Measurements from ENCODE around the gene NDE1. TPM values are rescaled to one million over a fixed set of nuclear protein-coding genes. Genes with fewer than 3 reads are reported as not detected.

Gene NDE1
- total and polyA plus RNA-seq, 2 donors (not counting 3 experiments of a cell fraction or from before 2014, with no cell fraction given), result 28.0 to 90.2 TPM

DNA sequence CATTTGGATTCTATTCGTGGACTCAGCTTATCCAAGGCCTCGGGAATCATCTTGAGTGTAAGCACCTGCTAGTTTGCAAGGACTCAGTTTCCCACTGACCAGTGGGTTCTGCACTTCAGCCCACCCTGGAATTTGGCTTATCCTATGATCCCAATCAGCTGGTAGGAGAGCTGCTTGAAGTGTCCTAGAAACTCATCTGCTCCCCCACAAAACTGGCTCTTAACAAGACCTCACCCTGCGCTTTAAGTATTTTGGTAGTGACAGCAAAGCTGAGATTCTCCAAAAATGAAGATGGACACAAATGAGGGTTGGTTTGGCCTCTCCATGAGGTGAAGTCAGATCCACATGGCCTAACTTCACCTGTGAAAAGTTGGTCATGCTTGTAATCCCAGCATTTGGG lies 57.3 kb downstream of the NDE1 start:
- intact Hi-C loops (cut with micrococcal nuclease), result loop anchor here (5.0 kb wide), 1 partner anchor 1785 kb away; the partner anchor contains the start of gene ERCC4
- dilution Hi-C loops (cut with MboI; ENCODE audit: extremely low pct_ligation_motif_present, low sequenced_read_pairs), result no loop called here
- H3K4me3 ChIP-seq (replicated peaks in 1 of 3; ENCODE audit: insufficient read depth in 1 of 3, low read depth in 1 of 3, low read length in 3 of 3), result no peak overlapping the region
- no peak for FAIRE-seq
- no peak overlapping the region for H3K4me2 ChIP-seq (ENCODE audit: insufficient read depth, low read length)
- CTCF ChIA-PET, result interaction anchor here (1.0 to 1.9 kb wide), 2 partner anchors 64 to 280 kb away, joined by 4 read pairs; partner anchors contain the start of gene MARF1
- POLR2A ChIA-PET, result no interaction called here
- no peaks in the 10 kb centered on the region for H3K27me3 ChIP-seq (ENCODE audit: control insufficient read depth in 2 of 2, insufficient read depth in 2 of 2, low read length in 2 of 2)
- H3K4me1 ChIP-seq (ENCODE audit: control insufficient read depth, extremely low read depth, insufficient read depth, low read length), result peaks cover 23% of the 10 kb centered on the region
- TF ChIP-seq POLR2AphosphoS5 (IDR thresholded peaks at IDR 0.05; ENCODE audit: insufficient read depth, low read depth, low read length), result no peak
- TF ChIP-seq, protein P1, sequence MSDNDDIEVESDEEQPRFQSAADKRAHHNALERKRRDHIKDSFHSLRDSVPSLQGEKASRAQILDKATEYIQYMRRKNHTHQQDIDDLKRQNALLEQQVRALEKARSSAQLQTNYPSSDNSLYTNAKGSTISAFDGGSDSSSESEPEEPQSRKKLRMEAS (IDR thresholded peaks at IDR 0.05; ENCODE audit: insufficient read depth, insufficient read length), result no peak
- TF ChIP-seq GATA2 (IDR thresholded peaks at IDR 0.05; ENCODE audit: insufficient read depth, insufficient read length, low read depth, low read length), result no peak
- TF ChIP-seq MYC (IDR thresholded peaks at IDR 0.05; ENCODE audit: low read depth, low read length), result no peak
- no peak for TF ChIP-seq EZH2 (IDR thresholded peaks at IDR 0.05; ENCODE audit: borderline replicate concordance, low read depth, low read length, severe bottlenecking)
- TF ChIP-seq, protein P2, sequence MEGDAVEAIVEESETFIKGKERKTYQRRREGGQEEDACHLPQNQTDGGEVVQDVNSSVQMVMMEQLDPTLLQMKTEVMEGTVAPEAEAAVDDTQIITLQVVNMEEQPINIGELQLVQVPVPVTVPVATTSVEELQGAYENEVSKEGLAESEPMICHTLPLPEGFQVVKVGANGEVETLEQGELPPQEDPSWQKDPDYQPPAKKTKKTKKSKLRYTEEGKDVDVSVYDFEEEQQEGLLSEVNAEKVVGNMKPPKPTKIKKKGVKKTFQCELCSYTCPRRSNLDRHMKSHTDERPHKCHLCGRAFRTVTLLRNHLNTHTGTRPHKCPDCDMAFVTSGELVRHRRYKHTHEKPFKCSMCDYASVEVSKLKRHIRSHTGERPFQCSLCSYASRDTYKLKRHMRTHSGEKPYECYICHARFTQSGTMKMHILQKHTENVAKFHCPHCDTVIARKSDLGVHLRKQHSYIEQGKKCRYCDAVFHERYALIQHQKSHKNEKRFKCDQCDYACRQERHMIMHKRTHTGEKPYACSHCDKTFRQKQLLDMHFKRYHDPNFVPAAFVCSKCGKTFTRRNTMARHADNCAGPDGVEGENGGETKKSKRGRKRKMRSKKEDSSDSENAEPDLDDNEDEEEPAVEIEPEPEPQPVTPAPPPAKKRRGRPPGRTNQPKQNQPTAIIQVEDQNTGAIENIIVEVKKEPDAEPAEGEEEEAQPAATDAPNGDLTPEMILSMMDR (IDR thresholded peaks at IDR 0.05; ENCODE audit: extremely low read depth in 1 of 2, insufficient read depth in 1 of 2, low read depth in 1 of 2, low read length in 2 of 2), result no peak
- no peak for TF ChIP-seq JUN (IDR thresholded peaks at IDR 0.05; ENCODE audit: borderline replicate concordance, insufficient read depth, insufficient read length, low read depth)
- TF ChIP-seq POLR2A (IDR thresholded peaks at IDR 0.05; ENCODE audit: low read depth, low read length), result no peak
- no peak for TF ChIP-seq FOS (IDR thresholded peaks at IDR 0.05; ENCODE audit: borderline replicate concordance, insufficient read depth, low read length)
- no peaks in the 10 kb centered on the region for H3K9me3 ChIP-seq (replicated peaks; ENCODE audit: control insufficient read depth, insufficient read depth, low read length)
- no peak overlapping the region for H2AFZ ChIP-seq (ENCODE audit: low read depth, low read length)
- no peak overlapping the region for H3K9ac ChIP-seq (replicated peaks; ENCODE audit: extremely low read depth, insufficient read depth, low read length)
- no peaks in the 10 kb centered on the region for H3K9me1 ChIP-seq (replicated peaks; ENCODE audit: control insufficient read depth, extremely low read depth, insufficient read depth, low read length)
- H4K20me1 ChIP-seq (replicated peaks; ENCODE audit: control insufficient read depth, extremely low read depth, insufficient read depth, low read length), result no peaks in the 10 kb centered on the region
- no peak for DNase-seq (ENCODE audit: low read depth, low spot score)
- BruUV-seq (replicated peaks), result no TSS peak
- peaks cover 0 to 5% of the 10 kb centered on the region in 2 experiments for H3K36me3 ChIP-seq (ENCODE audit: control insufficient read depth in 2 of 2, extremely low read depth in 1 of 2, insufficient read depth in 2 of 2, low read length in 2 of 2)
- no peaks in the 10 kb centered on the region for H3K79me2 ChIP-seq (ENCODE audit: control insufficient read depth, insufficient read depth, low read length)
- peak overlapping the region; percentile 51 for H3K27ac ChIP-seq (ENCODE audit: insufficient read depth, low read depth, low read length)

Measured in endothelial cell of umbilical vein (primary cell).